Astrocyte of the cerebellum (primary cell): Measurements from ENCODE around the gene DOCK10.
"Not testable (repeated sequence)": the region's sequence is repeated elsewhere in the genome, so short reads cannot be mapped to it uniquely, and the experiment has no call there.

ENCODE experiments used
- DNase-seq: peaks from one replicate; pipeline ENCODE4 v3.0.0-alpha.2; 2011; ENCODE audit warnings: low read depth
- H3K4me3 ChIP-seq: 2 replicates; pipeline ENCODE4 v1.5.1; 2011; ENCODE audit warnings: mild to moderate bottlenecking, low read depth, low read length, moderate library complexity
- in situ Hi-C: cut with HindIII; loops from 2 replicates; pipeline ENCODE4 v1.10.0; 2017; ENCODE audit warnings: low sequenced_read_pairs
- TF ChIP-seq, protein P1 (sequence below): IDR thresholded peaks from 2 replicates; pipeline ENCODE4 v1.5.1; 2012; ENCODE audit warnings: low read length, low read depth, moderate library complexity, mild to moderate bottlenecking; ENCODE audit errors: missing control alignments

DOCK10 gene

DNA sequence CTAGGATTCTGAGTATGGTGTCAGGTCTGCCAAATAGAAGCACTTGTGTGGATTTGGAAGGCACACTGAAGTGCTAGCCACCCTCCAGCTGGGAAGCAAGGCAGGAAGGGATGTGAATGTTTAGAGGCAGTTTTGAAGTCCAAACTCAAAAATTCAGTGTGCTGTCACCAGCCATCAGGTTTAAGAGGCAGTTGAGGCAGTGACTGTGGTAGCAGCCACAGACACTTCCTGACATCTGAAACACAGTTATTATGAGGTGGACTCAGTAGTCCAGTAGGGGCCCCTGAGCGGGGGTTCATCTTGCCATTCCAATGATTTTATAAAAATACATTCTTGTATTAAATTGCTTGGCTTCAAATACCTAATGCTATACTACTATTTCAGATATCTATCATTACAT, 13.4 kb upstream of the DOCK10 start:
- in situ Hi-C loops, result no loop called here
- H3K4me3 ChIP-seq, result no peak overlapping the region
- DNase-seq, result no peak
- TF ChIP-seq, protein P1, sequence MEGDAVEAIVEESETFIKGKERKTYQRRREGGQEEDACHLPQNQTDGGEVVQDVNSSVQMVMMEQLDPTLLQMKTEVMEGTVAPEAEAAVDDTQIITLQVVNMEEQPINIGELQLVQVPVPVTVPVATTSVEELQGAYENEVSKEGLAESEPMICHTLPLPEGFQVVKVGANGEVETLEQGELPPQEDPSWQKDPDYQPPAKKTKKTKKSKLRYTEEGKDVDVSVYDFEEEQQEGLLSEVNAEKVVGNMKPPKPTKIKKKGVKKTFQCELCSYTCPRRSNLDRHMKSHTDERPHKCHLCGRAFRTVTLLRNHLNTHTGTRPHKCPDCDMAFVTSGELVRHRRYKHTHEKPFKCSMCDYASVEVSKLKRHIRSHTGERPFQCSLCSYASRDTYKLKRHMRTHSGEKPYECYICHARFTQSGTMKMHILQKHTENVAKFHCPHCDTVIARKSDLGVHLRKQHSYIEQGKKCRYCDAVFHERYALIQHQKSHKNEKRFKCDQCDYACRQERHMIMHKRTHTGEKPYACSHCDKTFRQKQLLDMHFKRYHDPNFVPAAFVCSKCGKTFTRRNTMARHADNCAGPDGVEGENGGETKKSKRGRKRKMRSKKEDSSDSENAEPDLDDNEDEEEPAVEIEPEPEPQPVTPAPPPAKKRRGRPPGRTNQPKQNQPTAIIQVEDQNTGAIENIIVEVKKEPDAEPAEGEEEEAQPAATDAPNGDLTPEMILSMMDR, result no peak

DNA sequence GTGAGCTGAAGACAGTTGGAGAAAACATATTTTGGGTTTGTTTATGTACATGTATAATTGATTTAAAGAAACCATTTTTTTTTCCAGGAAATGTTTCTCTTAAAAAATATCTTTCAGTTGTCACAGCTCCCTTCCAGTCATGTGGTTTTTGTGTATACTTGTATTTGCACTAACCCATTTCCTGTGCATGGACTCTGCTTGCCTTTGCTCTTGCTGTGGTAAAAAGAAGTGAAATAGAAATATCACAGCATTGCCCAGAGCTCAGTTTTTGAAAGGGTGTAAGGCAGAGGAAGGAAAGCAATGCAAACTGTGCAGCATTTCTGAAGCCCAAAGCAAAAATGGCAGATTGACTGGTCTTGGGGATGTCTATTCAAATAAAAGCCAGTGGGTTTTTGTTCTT, 10.4 kb upstream of the DOCK10 start:
- no peak for DNase-seq
- in situ Hi-C loops, result no loop called here
- TF ChIP-seq, protein P1, result no peak
- H3K4me3 ChIP-seq, result no peak overlapping the region

DNA sequence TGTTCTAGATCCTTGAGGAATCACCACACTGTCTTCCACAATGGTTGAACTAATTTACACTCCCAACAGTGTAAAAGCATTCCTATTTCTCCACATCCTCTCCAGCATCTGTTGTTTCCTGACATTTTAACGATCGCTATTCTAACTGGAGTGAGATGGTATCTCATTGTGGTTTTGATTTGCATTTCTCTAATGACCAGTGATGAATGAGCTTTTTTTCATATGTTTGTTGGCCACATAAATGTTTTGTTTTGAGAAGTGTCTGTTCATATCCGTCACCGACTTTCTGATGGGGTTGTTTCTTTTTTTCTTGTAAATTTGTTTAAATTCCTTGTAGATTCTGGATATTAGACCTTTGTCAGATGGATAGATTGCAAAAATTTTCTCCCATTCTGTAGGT, 5.2 kb upstream of the DOCK10 start:
- H3K4me3 ChIP-seq, DNase-seq, in situ Hi-C loops: not testable (repeated sequence)

DNA sequence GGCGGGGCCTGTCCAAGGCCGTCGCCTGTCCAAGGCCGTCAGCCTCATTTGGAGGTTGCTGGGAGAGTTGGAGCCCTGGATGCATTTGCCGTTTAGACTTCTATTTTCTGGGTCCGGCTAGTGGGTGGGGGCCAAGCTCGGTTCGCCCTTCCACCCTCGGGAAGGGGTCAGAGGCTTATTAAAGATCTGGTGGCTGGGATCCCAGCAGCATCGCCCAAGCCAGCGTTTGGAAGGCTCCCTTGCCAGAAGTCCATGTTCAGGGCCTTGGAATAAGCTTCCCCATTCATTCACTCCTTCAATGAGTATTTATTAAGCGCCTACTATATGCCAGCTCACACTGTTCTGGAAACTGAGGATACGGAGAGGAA, 516 bp upstream of the DOCK10 start:
- no peak for DNase-seq
- peak overlapping the region; percentile 61 for H3K4me3 ChIP-seq
- TF ChIP-seq, protein P1, result no peak
- in situ Hi-C loops, result no loop called here

DNA sequence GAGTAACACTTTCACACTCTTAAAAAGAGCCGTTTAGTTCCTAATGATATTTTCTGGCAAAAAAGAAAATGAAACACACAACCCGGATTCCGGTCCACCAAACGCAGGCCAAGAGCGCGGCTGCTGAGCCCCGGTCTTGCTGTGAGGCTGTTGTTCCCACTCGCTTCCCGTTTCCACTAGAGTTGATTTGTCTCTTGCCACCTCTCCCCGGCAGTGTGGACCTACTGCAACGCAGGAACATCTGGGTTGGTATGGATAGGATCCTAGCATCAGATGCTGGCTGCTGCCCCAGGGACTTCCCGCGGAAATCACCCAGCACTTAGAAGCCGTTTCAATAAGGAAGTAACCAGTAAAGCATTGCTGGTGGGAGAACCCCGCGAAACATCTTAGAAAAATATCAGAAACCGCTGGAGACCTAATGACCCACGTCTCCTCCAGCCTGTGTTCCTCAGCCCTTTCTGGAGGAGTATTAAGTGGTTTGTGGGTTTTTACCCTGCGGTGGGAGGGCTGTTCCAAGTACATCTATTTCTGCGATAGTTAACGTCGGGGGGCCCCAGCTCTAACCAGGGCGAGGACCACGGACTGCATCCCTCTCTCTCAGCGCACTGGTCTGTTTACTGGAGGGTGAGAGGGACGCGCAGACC, 939 bp downstream of the DOCK10 start:
- peak; percentile 24 for DNase-seq
- in situ Hi-C loops, result no loop called here
- peak overlapping the region; percentile 61 for H3K4me3 ChIP-seq
- TF ChIP-seq, protein P1, result no peak

DNA sequence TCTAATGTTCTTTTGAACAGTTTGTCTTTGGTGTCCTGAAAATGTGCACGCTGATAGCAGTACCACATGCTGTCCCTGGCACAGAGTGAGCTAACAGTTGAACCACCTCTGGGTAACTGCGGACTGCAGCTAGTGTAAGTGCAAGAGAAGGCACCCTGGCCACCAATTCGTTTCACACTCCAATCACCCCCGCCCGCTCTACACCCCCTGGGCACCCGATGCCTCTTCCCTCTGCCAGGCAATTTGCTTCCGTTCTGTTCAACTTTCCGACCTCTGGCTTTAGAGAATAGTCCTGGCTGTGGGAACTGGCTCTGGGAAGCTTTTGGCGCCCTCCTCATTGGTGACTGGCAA, 1.4 kb downstream of the DOCK10 start:
- in situ Hi-C loops, result no loop called here
- TF ChIP-seq, protein P1, result no peak
- DNase-seq, result no peak
- peak overlapping the region; percentile 61 for H3K4me3 ChIP-seq

DNA sequence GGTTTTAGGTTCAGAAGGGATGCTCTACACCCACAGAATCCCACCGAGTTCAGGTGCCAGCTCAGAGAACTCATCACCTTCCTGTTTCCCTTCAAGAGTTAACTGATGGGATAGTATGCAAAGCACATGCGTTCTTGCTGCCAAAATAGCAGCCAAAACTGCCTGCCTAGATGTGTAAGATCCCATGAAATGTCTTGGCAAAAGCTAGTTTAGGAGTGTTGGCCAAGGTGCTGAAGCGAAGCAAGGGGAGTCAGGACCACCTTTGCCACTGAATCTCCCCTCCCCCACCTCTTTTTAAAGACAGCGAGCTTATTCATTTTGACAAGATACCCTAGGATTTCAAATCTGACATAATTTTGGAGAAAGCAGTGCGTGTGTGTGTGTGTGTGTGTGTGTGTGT, 2.1 kb downstream of the DOCK10 start:
- no peak for DNase-seq
- in situ Hi-C loops, result no loop called here
- TF ChIP-seq, protein P1, result no peak
- no peak overlapping the region for H3K4me3 ChIP-seq
